GM12878 (cell line): Measurements from ENCODE around the gene C2orf68. TPM values are rescaled to one million over a fixed set of nuclear protein-coding genes. Genes with fewer than 3 reads are reported as not detected.

Experiments used
- ATAC-seq: fragments of 200-7000 bp; cut with Tn5 transposase; 3 replicates; pipeline ENCODE4 v1.9.1; 2020; ENCODE audit warnings: mild to moderate bottlenecking, moderate library complexity
- BruUV-seq: library from RNA; stranded (reverse); fragments of 400-500 nt; replicated peaks from 2 replicates; lab custom pipeline; 2021; lab: Mats Ljungman, UMichigan
- CTCF ChIA-PET: fragments of 300-600 bp; sonication (Branson Sonifier 250); formaldehyde crosslinking; extraction: SDS; loops from one replicate; lab custom pipeline; 2021; ENCODE audit warnings: inconsistent platforms; lab: Yijun Ruan, JAX
- POLR2A ChIA-PET: fragments of 350-600 bp; formaldehyde crosslinking; extraction: SDS; loops from one replicate; lab custom pipeline; 2021; ENCODE audit warnings: inconsistent platforms; lab: Charles Lee
- RAD21 ChIA-PET: fragments of 300-600 bp; sonication (Branson Sonifier 250); formaldehyde crosslinking; loops from one replicate; lab custom pipeline; 2023; ENCODE audit warnings: antibody characterized with exemption; ENCODE audit not compliant: unreplicated experiment; lab: Charles Lee
- SMC1A ChIA-PET: fragments of 300-600 bp; sonication (Branson Sonifier 250); formaldehyde crosslinking; loops from one replicate; lab custom pipeline; 2023; ENCODE audit not compliant: unreplicated experiment, uncharacterized antibody; lab: Charles Lee
- DNase-seq: peaks from one replicate; pipeline ENCODE4 v3.0.0-alpha.2; 2011; ENCODE audit warnings: low read depth, low spot score
- FAIRE-seq: peaks from 3 replicates; lab custom pipeline; 2011; peaks lifted over from hg19 to GRCh38; lab: Jason Lieb, UNC
- H2AFZ ChIP-seq: 2 replicates; pipeline ENCODE4 v1.6.0; 2011; ENCODE audit warnings: low read depth, low read length, control low read depth; ENCODE audit not compliant: control insufficient read depth
- H3K27ac ChIP-seq: 2 replicates; pipeline ENCODE4 v1.5.1; 2011; ENCODE audit warnings: control low read depth; ENCODE audit not compliant: control insufficient read depth, insufficient read depth
- H3K27me3 ChIP-seq, 2 experiments: replicated peaks in 1 of 2; 2 replicates each; pipeline versions ENCODE4 v1.6.0 to v1.6.1; 2011; ENCODE audit warnings: low read length in 1 of 2; ENCODE audit not compliant: control insufficient read depth in 2 of 2, insufficient read depth in 2 of 2
- H3K36me3 ChIP-seq, 2 experiments: 2 replicates each; pipeline ENCODE4 v1.5.1; 2011; ENCODE audit warnings: low read length in 1 of 2; ENCODE audit not compliant: control insufficient read depth in 2 of 2, insufficient read depth in 2 of 2
- H3K4me1 ChIP-seq: 2 replicates; pipeline ENCODE4 v1.6.1; 2011; ENCODE audit warnings: mild to moderate bottlenecking, low read length, moderate library complexity, mixed read lengths; ENCODE audit not compliant: control insufficient read depth, insufficient read depth
- H3K4me2 ChIP-seq: 2 replicates; pipeline ENCODE4 v1.6.0; 2011; ENCODE audit warnings: control low read depth; ENCODE audit not compliant: control insufficient read depth, insufficient read depth
- H3K4me3 ChIP-seq: fragments of 200-600 bp; sonication (generic); 2 replicates; pipeline ENCODE4 v1.5.1; 2016
- H3K79me2 ChIP-seq: 2 replicates; pipeline ENCODE4 v1.6.0; 2011; ENCODE audit warnings: low read length; ENCODE audit not compliant: control insufficient read depth, insufficient read depth
- H3K9ac ChIP-seq: 2 replicates; pipeline ENCODE4 v1.8.0; 2011; ENCODE audit warnings: low read length, control low read depth, mixed read lengths; ENCODE audit not compliant: control insufficient read depth, insufficient read depth
- H3K9me3 ChIP-seq: replicated peaks from 3 replicates; pipeline ENCODE4 v1.5.1; 2011; ENCODE audit warnings: mild to moderate bottlenecking, low read length; ENCODE audit not compliant: control insufficient read depth, insufficient read depth
- H4K20me1 ChIP-seq: 2 replicates; pipeline ENCODE4 v1.6.0; 2011; ENCODE audit not compliant: control insufficient read depth, insufficient read depth
- DPF2 ChIP-seq: fragments of 450-650 bp; IDR thresholded peaks from 2 replicates; pipeline ENCODE4 v1.6.1; 2017; ENCODE audit warnings: mild to moderate bottlenecking
- IKZF1 ChIP-seq: fragments of 450-650 bp; conservative IDR thresholded peaks from 2 replicates; pipeline ENCODE4 v1.6.1; 2017; ENCODE audit warnings: antibody characterized with exemption, mild to moderate bottlenecking
- IKZF2 ChIP-seq, 2 experiments: fragments of 450-650 bp; IDR thresholded peaks; 2 replicates each; pipeline ENCODE4 v1.6.1; 2017; ENCODE audit warnings: mild to moderate bottlenecking in 2 of 2, moderate library complexity in 2 of 2
- RFX5 ChIP-seq: IDR thresholded peaks from 2 replicates; pipeline ENCODE4 v1.6.1; 2011; ENCODE audit warnings: low read depth, low read length, improper control_type of control experiment
- RUNX3 ChIP-seq: IDR thresholded peaks from 2 replicates; pipeline ENCODE4 v1.6.1; 2012; ENCODE audit warnings: low read length, inconsistent platforms
- SPI1 ChIP-seq: IDR thresholded peaks from 2 replicates; pipeline ENCODE4 v1.6.1; 2011; ENCODE audit warnings: low read depth, mild to moderate bottlenecking, low read length, moderate library complexity, borderline replicate concordance; ENCODE audit not compliant: insufficient read depth
- TCF12 ChIP-seq: IDR thresholded peaks from 2 replicates; pipeline ENCODE4 v1.6.1; 2011; ENCODE audit warnings: low read depth, mild to moderate bottlenecking, low read length
- WGBS: methylation state at CpG from one replicate; pipeline ENCODE4 v1.1.6; 2016; ENCODE audit warnings: low lambda C conversion rate; ENCODE audit not compliant: insufficient replicate concordance, insufficient coverage; ENCODE audit errors: missing lambda C conversion rate; 5-methylcytosine and 5-hydroxymethylcytosine counted together
- in situ Hi-C: fragments of 300-500 bp; cut with MboI; formaldehyde crosslinking; loops from 9 replicates; pipeline ENCODE4 v1.14.3; 2018; ENCODE audit warnings: mixed read lengths
- intact Hi-C: fragments of 100-400 bp; cut with micrococcal nuclease; formaldehyde crosslinking; loops from one replicate; pipeline ENCODE4 v1.14.2; 2022; ENCODE audit not compliant: unreplicated experiment
- polyA plus RNA-seq, 11 experiments: library from polyadenylated mRNA; depleted of rRNA in 4 of 11; unstranded in 6 of 11; stranded (reverse) in 5 of 11; fragments of >200 nt; fragmentation: Nextera tagmentation in 4 of 11; fragmentation: Illumina TruSeq in 1 of 11; extraction: Ambion mirVana in 4 of 11; extraction: Trizol in 1 of 11; gene quantifications; 1 replicate in 1 of 11; 2 replicates in 10 of 11; pipeline versions ENCODE4 v1.2.1 to v1.2.3, GENCODE V29; 2011 to 2016; ENCODE audit warnings: inconsistent platforms in 2 of 11, missing spikeins in 2 of 11, low read depth in 1 of 11
- total RNA-seq, 4 experiments: library from RNA; depleted of rRNA in 3 of 4; stranded (reverse); fragments of >200 nt in 3 of 4; fragmentation: Illumina TruSeq in 1 of 4; extraction: Trizol in 1 of 4; gene quantifications; 2 replicates each; pipeline versions ENCODE4 v1.2.1 to v1.2.3, GENCODE V29; 2013 to 2021
- TF ChIP-seq, protein P1 (sequence below): fragments of 150-350 bp; IDR thresholded peaks from 2 replicates; pipeline ENCODE4 v1.6.1; 2014; ENCODE audit warnings: mild to moderate bottlenecking, low read depth, low read length
- TF ChIP-seq, protein P2 (sequence below): fragments of 450-650 bp; IDR thresholded peaks from 2 replicates; pipeline ENCODE4 v1.6.1; 2017; ENCODE audit warnings: low read depth, mild to moderate bottlenecking, moderate library complexity

C2orf68 gene
- total and polyA plus RNA-seq, 10 of the 15 experiments (the other 5 are each of a cell fraction or from before 2014, with no cell fraction given): 12.7 to 56.1 (median 28.4) TPM

DNA sequence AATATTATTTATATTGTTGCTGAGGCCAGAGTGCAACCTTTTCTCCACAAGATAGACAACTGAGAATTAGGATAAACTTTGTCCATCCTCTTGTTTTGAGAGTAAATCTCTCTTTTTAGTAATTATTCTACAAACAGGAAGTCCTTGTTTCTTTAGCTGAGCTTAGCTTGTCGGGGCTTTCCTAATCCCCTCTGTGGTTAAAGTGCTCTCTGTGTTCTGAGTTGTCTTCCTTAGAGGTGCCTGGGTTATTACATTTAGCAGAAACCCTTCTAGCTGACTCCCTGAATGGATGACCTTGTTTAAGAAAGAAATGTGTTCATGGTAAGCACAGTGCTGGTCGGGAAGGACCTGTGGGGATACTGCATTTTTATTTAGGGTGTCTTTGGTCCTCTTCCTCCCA, 16.8 kb upstream of the C2orf68 start:
- ChIA-PET CTCF (interaction anchor here (0.6 to 3.3 kb wide), 8 partner anchors 8 to 557 kb away, joined by 3 to 31 read pairs (median 3); partner anchors contain the start of gene C2orf68), POLR2A (interaction anchor here (0.9 to 1.5 kb wide), 3 partner anchors 8 to 90 kb away, joined by 3 to 4 read pairs (median 3); partner anchors contain the start of gene MAT2A), RAD21 (interaction anchor here (1.0 kb wide), 1 partner anchor 9 kb away, joined by 7 read pairs; no protein-coding TSS in a partner anchor), SMC1A (interaction anchor here (1.3 to 3.0 kb wide), 2 partner anchors 9 kb away, joined by 4 to 20 read pairs; no protein-coding TSS in a partner anchor)
- Histone ChIP-seq H3K36me3 (peaks cover 10 to 38% of the 10 kb centered on the region in 2 experiments), H3K27me3 (no peaks in the 10 kb centered on the region), H3K9ac (no peak overlapping the region), H3K4me2 (no peak overlapping the region), H3K4me1 (no peaks in the 10 kb centered on the region), H3K27ac (peak overlapping the region; percentile 38), H3K9me3 (no peaks in the 10 kb centered on the region), H3K4me3 (no peak overlapping the region), H4K20me1 (no peaks in the 10 kb centered on the region), H3K79me2 (no peaks in the 10 kb centered on the region), H2AFZ (no peak overlapping the region)
- WGBS: 34% methylated on average over 2 of the region's 2 CpGs
- BruUV-seq: no TSS peak
- DNase-seq (no peak), ATAC-seq (peak; percentile 97), FAIRE-seq (no peak)
- in situ Hi-C loops (no loop called here), intact Hi-C loops (no loop called here)
- TF ChIP-seq RUNX3: peak; percentile 65
- TF ChIP-seq SPI1: peak; percentile 47; the same call in 1 of the 2 replicates
- TF ChIP-seq, protein P1, sequence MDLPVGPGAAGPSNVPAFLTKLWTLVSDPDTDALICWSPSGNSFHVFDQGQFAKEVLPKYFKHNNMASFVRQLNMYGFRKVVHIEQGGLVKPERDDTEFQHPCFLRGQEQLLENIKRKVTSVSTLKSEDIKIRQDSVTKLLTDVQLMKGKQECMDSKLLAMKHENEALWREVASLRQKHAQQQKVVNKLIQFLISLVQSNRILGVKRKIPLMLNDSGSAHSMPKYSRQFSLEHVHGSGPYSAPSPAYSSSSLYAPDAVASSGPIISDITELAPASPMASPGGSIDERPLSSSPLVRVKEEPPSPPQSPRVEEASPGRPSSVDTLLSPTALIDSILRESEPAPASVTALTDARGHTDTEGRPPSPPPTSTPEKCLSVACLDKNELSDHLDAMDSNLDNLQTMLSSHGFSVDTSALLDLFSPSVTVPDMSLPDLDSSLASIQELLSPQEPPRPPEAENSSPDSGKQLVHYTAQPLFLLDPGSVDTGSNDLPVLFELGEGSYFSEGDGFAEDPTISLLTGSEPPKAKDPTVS: no peak
- peak; percentile 45; the same call in 1 of the 2 replicates for TF ChIP-seq IKZF1
- TF ChIP-seq, protein P2, sequence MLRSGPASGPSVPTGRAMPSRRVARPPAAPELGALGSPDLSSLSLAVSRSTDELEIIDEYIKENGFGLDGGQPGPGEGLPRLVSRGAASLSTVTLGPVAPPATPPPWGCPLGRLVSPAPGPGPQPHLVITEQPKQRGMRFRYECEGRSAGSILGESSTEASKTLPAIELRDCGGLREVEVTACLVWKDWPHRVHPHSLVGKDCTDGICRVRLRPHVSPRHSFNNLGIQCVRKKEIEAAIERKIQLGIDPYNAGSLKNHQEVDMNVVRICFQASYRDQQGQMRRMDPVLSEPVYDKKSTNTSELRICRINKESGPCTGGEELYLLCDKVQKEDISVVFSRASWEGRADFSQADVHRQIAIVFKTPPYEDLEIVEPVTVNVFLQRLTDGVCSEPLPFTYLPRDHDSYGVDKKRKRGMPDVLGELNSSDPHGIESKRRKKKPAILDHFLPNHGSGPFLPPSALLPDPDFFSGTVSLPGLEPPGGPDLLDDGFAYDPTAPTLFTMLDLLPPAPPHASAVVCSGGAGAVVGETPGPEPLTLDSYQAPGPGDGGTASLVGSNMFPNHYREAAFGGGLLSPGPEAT: peak; percentile 64; the same call in 1 of the 2 replicates
- peak; percentile 20; the same call in 1 of the 2 replicates for TF ChIP-seq DPF2
- peak; percentile 19 to 29; a peak in 1 of 4 replicates for TF ChIP-seq IKZF2 (IDR thresholded peaks at IDR 0.05)
- TF ChIP-seq TCF12: no peak
- TF ChIP-seq RFX5: no peak
